ENCODE data around the gene ENPP3. TPM values are rescaled to one million over a fixed set of nuclear protein-coding genes. Genes with fewer than 3 reads are reported as not detected.
A peak's percentile ranks its signal among the peaks of the same experiment; 100 is the strongest.

ENPP3 gene
- total RNA-seq, 1 donor from 2014 or later: 2.0 TPM

GRCh38 chr6:131787079-131787478 lies 150.0 kb downstream of the ENPP3 start:
- Histone ChIP-seq H3K9me3 (no peaks in the 10 kb centered on the region), H3K36me3 (no peaks in the 10 kb centered on the region), H3K4me1 (peaks cover 6% of the 10 kb centered on the region), H3K4me3 (no peak overlapping the region), H3K27ac (no peak overlapping the region), H3K27me3 (no peaks in the 10 kb centered on the region)
- no peak for DNase-seq (ENCODE audit: extremely low spot score in 2 of 2)
- intact Hi-C loops (cut with DNase I): no loop called here
- TF ChIP-seq POLR2AphosphoS5 (IDR thresholded peaks at IDR 0.05; ENCODE audit: insufficient read depth in 1 of 2, low read depth in 1 of 2) (no peak), POLR2A (IDR thresholded peaks at IDR 0.05) (no peak)
- TF ChIP-seq, protein P1, sequence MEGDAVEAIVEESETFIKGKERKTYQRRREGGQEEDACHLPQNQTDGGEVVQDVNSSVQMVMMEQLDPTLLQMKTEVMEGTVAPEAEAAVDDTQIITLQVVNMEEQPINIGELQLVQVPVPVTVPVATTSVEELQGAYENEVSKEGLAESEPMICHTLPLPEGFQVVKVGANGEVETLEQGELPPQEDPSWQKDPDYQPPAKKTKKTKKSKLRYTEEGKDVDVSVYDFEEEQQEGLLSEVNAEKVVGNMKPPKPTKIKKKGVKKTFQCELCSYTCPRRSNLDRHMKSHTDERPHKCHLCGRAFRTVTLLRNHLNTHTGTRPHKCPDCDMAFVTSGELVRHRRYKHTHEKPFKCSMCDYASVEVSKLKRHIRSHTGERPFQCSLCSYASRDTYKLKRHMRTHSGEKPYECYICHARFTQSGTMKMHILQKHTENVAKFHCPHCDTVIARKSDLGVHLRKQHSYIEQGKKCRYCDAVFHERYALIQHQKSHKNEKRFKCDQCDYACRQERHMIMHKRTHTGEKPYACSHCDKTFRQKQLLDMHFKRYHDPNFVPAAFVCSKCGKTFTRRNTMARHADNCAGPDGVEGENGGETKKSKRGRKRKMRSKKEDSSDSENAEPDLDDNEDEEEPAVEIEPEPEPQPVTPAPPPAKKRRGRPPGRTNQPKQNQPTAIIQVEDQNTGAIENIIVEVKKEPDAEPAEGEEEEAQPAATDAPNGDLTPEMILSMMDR (IDR thresholded peaks at IDR 0.05): no peak

- intact Hi-C loops (cut with DNase I): no loop called here
- TF ChIP-seq POLR2A (IDR thresholded peaks at IDR 0.05): no peak
- TF ChIP-seq POLR2AphosphoS5 (IDR thresholded peaks at IDR 0.05; ENCODE audit: insufficient read depth in 1 of 2, low read depth in 1 of 2): no peak
- TF ChIP-seq, protein P1 (IDR thresholded peaks at IDR 0.05): peak in 1 of 3 experiments; percentile 12
- Histone ChIP-seq H3K4me3 (no peak overlapping the region), H3K9me3 (no peaks in the 10 kb centered on the region), H3K36me3 (no peaks in the 10 kb centered on the region), H3K27ac (no peak overlapping the region), H3K4me1 (peaks cover 6% of the 10 kb centered on the region), H3K27me3 (no peaks in the 10 kb centered on the region)
- no peak for DNase-seq (ENCODE audit: extremely low spot score in 2 of 2)
These were observed 150.9 kb downstream of the ENPP3 start for GRCh38 chr6:131787766-131788712.

DNA sequence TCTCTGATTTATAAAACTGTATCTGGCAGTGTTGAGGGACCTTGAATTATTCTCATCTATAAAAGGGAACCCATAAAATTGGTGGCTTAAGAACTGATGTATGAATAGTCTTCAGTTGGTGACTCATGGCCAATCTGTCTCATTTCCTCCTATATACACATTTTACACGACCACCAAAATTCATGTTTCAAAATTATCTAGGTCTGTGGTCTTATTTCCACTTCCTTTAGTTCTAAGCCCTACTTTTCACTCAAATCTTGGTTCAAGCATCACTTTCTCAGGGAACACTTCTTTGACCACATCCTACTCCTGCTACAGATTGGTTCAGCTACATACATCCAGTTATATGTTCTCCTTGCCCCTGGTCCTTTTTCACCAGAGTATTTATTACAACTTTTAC lies 152.1 kb downstream of the ENPP3 start:
- Histone ChIP-seq H3K4me3 (no peak overlapping the region), H3K27ac (no peak overlapping the region), H3K36me3 (no peaks in the 10 kb centered on the region), H3K9me3 (no peaks in the 10 kb centered on the region), H3K4me1 (peaks cover 6% of the 10 kb centered on the region), H3K27me3 (no peaks in the 10 kb centered on the region)
- no peak for DNase-seq (ENCODE audit: extremely low spot score in 2 of 2)
- intact Hi-C loops (cut with DNase I): no loop called here
- TF ChIP-seq, protein P1 (IDR thresholded peaks at IDR 0.05): no peak
- TF ChIP-seq POLR2A (IDR thresholded peaks at IDR 0.05) (no peak), POLR2AphosphoS5 (IDR thresholded peaks at IDR 0.05; ENCODE audit: insufficient read depth in 1 of 2, low read depth in 1 of 2) (no peak)

GRCh38 chr6:131791476-131791875 lies 154.4 kb downstream of the ENPP3 start:
- intact Hi-C loops (cut with DNase I): no loop called here

More at GRCh38 chr6:131791476-131791875, 154.4 kb downstream of the ENPP3 start:
- TF ChIP-seq POLR2A (IDR thresholded peaks at IDR 0.05) (no peak), POLR2AphosphoS5 (IDR thresholded peaks at IDR 0.05; ENCODE audit: insufficient read depth in 1 of 2, low read depth in 1 of 2) (no peak)
- TF ChIP-seq, protein P1 (IDR thresholded peaks at IDR 0.05): no peak
- Histone ChIP-seq H3K4me1 (peaks cover 6% of the 10 kb centered on the region), H3K27me3 (no peaks in the 10 kb centered on the region), H3K36me3 (no peaks in the 10 kb centered on the region), H3K4me3 (no peak overlapping the region), H3K27ac (no peak overlapping the region), H3K9me3 (no peaks in the 10 kb centered on the region)
- DNase-seq (ENCODE audit: extremely low spot score in 2 of 2): no peak
